ENCODE results near the gene IFNL4. TPM values are rescaled to one million over a fixed set of nuclear protein-coding genes. Genes with fewer than 3 reads are reported as not detected.
"Not testable (repeated sequence)": the region's sequence is repeated elsewhere in the genome, so short reads cannot be mapped to it uniquely, and the experiment has no call there.

IFNL4 gene
- total RNA-seq, 2 donors from 2014 or later = not detected

DNA sequence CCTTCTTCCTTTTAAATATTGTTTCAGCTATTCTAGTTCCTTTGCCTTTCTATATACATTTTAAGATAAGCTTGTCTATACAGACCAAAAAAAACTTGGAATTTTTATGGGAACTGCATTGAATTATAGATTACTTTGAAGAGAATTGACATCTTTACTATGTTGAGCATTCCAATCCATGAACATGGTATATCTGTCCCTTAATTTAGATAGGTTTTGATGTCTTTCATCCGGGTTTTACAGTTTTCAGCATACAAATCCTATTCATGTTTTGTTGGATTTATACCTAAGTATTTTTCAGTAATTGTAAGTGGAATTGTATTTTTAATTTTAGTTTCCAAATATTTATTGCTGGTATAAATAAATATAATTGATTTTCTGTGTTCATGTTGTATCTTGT lies 35.4 kb upstream of the IFNL4 start:
- 85% methylated on average over 1 of the region's 1 CpG for WGBS
- Histone ChIP-seq H3K4me1 (replicated peaks) (no peaks in the 10 kb centered on the region), H3K4me3 (no peak overlapping the region), H3K27me3 (replicated peaks; ENCODE audit: insufficient read depth) (no peaks in the 10 kb centered on the region), H3K9me3 (no peaks in the 10 kb centered on the region), H3K27ac (no peak overlapping the region), H3K36me3 (no peaks in the 10 kb centered on the region)
- TF ChIP-seq POLR2A (IDR thresholded peaks at IDR 0.05) (no peak), POLR2AphosphoS5 (IDR thresholded peaks at IDR 0.05) (no peak)
- TF ChIP-seq, protein P1, sequence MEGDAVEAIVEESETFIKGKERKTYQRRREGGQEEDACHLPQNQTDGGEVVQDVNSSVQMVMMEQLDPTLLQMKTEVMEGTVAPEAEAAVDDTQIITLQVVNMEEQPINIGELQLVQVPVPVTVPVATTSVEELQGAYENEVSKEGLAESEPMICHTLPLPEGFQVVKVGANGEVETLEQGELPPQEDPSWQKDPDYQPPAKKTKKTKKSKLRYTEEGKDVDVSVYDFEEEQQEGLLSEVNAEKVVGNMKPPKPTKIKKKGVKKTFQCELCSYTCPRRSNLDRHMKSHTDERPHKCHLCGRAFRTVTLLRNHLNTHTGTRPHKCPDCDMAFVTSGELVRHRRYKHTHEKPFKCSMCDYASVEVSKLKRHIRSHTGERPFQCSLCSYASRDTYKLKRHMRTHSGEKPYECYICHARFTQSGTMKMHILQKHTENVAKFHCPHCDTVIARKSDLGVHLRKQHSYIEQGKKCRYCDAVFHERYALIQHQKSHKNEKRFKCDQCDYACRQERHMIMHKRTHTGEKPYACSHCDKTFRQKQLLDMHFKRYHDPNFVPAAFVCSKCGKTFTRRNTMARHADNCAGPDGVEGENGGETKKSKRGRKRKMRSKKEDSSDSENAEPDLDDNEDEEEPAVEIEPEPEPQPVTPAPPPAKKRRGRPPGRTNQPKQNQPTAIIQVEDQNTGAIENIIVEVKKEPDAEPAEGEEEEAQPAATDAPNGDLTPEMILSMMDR (IDR thresholded peaks at IDR 0.05) = no peak
- intact Hi-C loops (cut with DNase I) = no loop called here
- DNase-seq (ENCODE audit: low spot score) = no peak

DNA sequence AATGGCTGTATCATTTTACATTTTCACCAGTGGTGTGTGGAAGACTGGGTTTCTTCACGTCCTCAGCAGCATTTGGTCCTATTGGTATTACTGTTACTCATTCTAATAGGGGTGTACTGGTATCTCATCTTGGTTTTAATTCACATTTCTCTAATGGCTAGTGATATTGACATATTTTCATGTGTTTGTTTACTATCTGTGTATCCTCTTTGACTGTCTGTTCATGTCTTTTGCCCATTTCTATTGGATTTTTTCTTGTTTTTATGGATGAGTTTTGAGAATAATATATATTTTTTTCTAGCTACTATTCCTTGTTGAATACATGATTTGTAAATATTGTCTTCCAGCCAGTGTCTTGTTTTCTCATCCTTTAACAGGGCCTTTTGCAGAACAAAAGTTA lies 33.4 kb upstream of the IFNL4 start:
- intact Hi-C loops (cut with DNase I) = no loop called here
- H3K4me1 ChIP-seq (replicated peaks) = no peaks in the 10 kb centered on the region

DNA sequence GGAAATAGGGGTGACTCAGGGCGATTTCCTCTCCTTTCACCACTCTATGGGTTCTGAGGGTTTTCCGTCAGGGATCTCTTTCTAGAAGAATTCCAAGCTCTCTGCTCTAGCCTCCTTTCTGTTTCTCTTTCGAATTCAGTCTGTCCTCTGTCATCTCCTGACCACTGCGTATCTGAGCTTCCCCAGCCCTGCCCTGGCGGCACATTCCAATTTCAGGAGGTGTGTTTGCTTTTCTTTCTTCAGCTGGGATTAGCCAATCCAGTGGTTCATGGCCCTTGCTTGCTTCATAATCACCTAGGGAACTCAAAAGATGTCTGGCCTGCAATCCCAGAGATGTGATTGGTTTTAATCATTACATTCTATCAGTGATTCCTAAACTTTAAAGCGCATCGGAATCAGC lies 28.9 kb upstream of the IFNL4 start:
- Histone ChIP-seq H3K27ac (no peak overlapping the region), H3K4me1 (replicated peaks) (no peaks in the 10 kb centered on the region), H3K36me3 (no peaks in the 10 kb centered on the region), H3K4me3 (no peak overlapping the region), H3K27me3 (replicated peaks; ENCODE audit: insufficient read depth) (no peaks in the 10 kb centered on the region), H3K9me3 (no peaks in the 10 kb centered on the region)
- intact Hi-C loops (cut with DNase I) = no loop called here
- no peak for DNase-seq (ENCODE audit: low spot score)
- 73% methylated on average over 7 of the region's 7 CpGs for WGBS
- TF ChIP-seq POLR2A (IDR thresholded peaks at IDR 0.05) (no peak), POLR2AphosphoS5 (IDR thresholded peaks at IDR 0.05) (no peak)
- TF ChIP-seq, protein P1 (IDR thresholded peaks at IDR 0.05) = no peak

More for the DNA sequence above, 33.4 kb upstream of the IFNL4 start:
- 62% methylated on average over 1 of the region's 1 CpG for WGBS
- no peaks in the 10 kb centered on the region for H3K9me3 ChIP-seq
- H3K27me3 ChIP-seq (replicated peaks; ENCODE audit: insufficient read depth) = no peaks in the 10 kb centered on the region
- no peaks in the 10 kb centered on the region for H3K36me3 ChIP-seq
- TF ChIP-seq POLR2AphosphoS5 (IDR thresholded peaks at IDR 0.05) = no peak
- TF ChIP-seq, protein P1 (IDR thresholded peaks at IDR 0.05) = no peak
- no peak for TF ChIP-seq POLR2A (IDR thresholded peaks at IDR 0.05)
- H3K4me3 ChIP-seq = no peak overlapping the region
- no peak for DNase-seq (ENCODE audit: low spot score)
- no peak overlapping the region for H3K27ac ChIP-seq

DNA sequence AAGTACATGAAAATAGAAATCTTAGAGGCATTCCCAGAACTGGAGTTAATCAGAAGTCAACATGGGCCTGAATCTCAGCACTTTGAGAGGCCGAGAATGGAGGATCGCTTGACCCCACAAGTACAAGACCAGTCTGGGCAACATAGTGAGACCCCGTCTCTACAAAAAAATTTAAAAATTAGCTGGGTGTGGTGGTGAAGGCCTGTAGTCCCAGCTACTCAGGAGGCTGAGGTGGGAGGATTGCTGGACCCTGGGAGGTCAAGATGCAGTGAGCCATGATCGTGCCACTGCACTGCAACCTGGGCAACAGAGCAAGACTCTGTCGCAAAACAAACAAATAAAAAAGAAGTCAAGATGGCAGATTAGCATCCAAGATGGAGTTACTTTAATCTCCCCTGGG lies 28.1 kb upstream of the IFNL4 start:
- H3K27me3 ChIP-seq (replicated peaks; ENCODE audit: insufficient read depth) = no peaks in the 10 kb centered on the region
- TF ChIP-seq POLR2A (IDR thresholded peaks at IDR 0.05) = no peak
- TF ChIP-seq, protein P1 (IDR thresholded peaks at IDR 0.05) = no peak
- TF ChIP-seq POLR2AphosphoS5 (IDR thresholded peaks at IDR 0.05) = no peak
- no peaks in the 10 kb centered on the region for H3K9me3 ChIP-seq
- 88% methylated on average over 5 of the region's 5 CpGs for WGBS
- intact Hi-C loops (cut with DNase I) = no loop called here
- H3K36me3 ChIP-seq = no peaks in the 10 kb centered on the region
- no peak overlapping the region for H3K27ac ChIP-seq
- DNase-seq (ENCODE audit: low spot score) = no peak
- no peaks in the 10 kb centered on the region for H3K4me1 ChIP-seq (replicated peaks)
- no peak overlapping the region for H3K4me3 ChIP-seq

DNA sequence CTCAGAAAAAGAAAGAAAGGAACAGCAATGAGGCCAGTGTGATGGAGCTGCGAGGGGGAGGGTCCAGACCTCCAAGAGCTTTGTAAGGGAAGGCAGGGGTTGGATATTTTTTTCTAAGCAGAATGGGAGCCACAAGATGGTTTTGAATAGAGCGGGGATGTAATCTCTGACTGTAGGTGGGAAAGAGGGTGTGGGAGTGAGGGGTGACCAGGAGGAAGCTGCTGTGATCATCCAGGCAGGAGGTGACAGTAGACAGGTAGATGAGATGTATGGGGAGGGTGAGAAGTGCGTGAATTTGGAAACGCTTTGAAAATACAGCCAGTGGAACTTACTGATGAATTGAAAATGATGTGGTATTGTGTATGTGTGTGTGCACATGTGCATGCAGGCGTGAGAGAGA lies 26.9 kb upstream of the IFNL4 start:
- 76% methylated on average over 5 of the region's 5 CpGs for WGBS
- no peak overlapping the region for H3K27ac ChIP-seq
- H3K9me3 ChIP-seq = no peaks in the 10 kb centered on the region
- H3K27me3 ChIP-seq (replicated peaks; ENCODE audit: insufficient read depth) = no peaks in the 10 kb centered on the region
- H3K4me3 ChIP-seq = no peak overlapping the region
- intact Hi-C loops (cut with DNase I) = no loop called here
- no peaks in the 10 kb centered on the region for H3K36me3 ChIP-seq
- TF ChIP-seq, protein P1 (IDR thresholded peaks at IDR 0.05) = no peak
- TF ChIP-seq POLR2AphosphoS5 (IDR thresholded peaks at IDR 0.05) = no peak
- DNase-seq (ENCODE audit: low spot score) = no peak
- H3K4me1 ChIP-seq (replicated peaks) = no peaks in the 10 kb centered on the region

DNA sequence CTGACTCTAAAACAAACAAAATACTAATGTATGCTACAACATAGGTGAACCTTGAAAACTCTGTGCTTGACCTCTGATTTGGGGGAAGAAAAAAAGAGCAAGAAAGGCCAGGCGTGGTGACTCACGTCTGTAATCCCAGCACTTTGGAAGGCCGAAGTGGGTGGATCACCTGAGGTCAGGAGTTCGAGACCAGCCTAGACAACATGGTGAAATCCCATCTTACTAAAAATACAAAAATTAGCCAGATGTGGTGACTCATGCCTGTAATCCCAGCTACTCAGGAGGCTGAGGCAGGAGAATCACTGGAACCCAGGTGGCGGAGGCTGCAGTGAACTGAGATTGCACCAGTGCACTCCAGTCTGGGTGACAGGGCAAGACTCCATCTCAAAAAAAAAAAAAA lies 25.2 kb upstream of the IFNL4 start:
- 88% methylated on average over 5 of the region's 5 CpGs for WGBS
- intact Hi-C loops (cut with DNase I); H3K27ac ChIP-seq; H3K9me3 ChIP-seq; H3K4me3 ChIP-seq; H3K27me3 ChIP-seq (replicated peaks; ENCODE audit: insufficient read depth); DNase-seq (ENCODE audit: low spot score); H3K36me3 ChIP-seq; H3K4me1 ChIP-seq (replicated peaks): not testable (repeated sequence)
